SK-N-MC (cell line): ENCODE data around the gene POP4.

Source experiments
- EZH2 ChIP-seq: fragments of 200-600 bp; sonication (generic); IDR thresholded peaks from one replicate; pipeline ENCODE4 v1.6.1; 2017; ENCODE audit warnings: antibody characterized with exemption
- POLR2AphosphoS5 ChIP-seq: IDR thresholded peaks from 2 replicates; pipeline ENCODE4 v1.6.1; 2012; ENCODE audit warnings: mild to moderate bottlenecking, low read depth, low read length, borderline replicate concordance

DNA sequence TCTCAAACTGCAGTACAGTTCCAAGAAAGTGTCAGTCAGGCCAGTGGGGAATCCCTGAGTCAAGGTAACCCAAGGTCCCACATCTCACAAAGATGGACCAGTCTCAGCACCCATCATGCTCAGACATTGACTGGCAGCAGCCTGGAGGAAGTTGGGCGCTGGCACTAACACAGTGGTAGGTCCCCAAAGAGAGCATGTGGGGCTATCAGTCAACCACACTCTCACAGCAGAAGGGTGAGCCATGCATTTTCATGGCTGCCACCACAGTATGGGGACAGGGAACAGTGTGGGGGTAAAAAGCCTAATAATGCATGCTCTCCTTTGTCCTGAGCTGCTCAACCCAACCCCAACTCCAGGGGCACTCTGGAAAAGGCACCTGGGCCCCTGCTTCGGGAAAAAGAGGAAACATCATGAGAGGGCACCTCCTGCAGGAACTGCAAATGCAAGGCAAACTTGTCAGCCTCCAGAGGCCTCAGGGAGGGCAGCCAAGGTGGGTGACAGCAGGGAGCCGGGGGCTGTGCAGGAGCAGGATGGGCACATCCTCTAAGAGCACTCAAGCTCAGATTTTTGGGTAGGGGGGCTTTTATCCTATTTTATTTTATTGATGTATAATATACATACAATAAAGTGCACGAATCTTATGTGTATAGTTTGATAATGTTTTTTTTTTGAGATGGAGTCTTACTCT lies 49.7 kb downstream of the POP4 start:
- TF ChIP-seq EZH2 (no peak), POLR2AphosphoS5 (no peak)
